Activated T-cell treated with anti-CD3 and anti-CD28 coated beads, Interleukin-2, amount 50 U/mL, for 72 hours (primary cell): Measurements from ENCODE around the gene SLC6A17. TPM values are rescaled to one million over a fixed set of nuclear protein-coding genes. Genes with fewer than 3 reads are reported as not detected.

ENCODE experiments used
- ATAC-seq, 2 donors: fragments of 150-1000 bp; cut with Tn5 transposase; replicated peaks in 1 of 2; 2 replicates each; pipeline ENCODE4 v1.10.0; 2021; ENCODE audit warnings: moderate library complexity in 2 of 2, mild to moderate bottlenecking in 1 of 2
- DNase-seq, 2 donors: peaks; one replicate each; pipeline ENCODE4 v3.0.0; 2021 to 2022; ENCODE audit warnings: mixed read lengths in 1 of 2
- H3K27ac Mint-ChIP-seq: one replicate; pipeline ENCODE4 v1.8.0; 2022; ENCODE audit warnings: mild to moderate bottlenecking, moderate library complexity, mixed read lengths
- H3K27me3 Mint-ChIP-seq: one replicate; pipeline ENCODE4 v1.8.0; 2022; ENCODE audit warnings: low read depth, mixed read lengths
- H3K36me3 Mint-ChIP-seq, 2 donors: one replicate each; pipeline ENCODE4 v1.8.0; 2022; ENCODE audit warnings: mixed read lengths in 2 of 2, mild to moderate bottlenecking in 1 of 2; ENCODE audit not compliant: insufficient read depth in 2 of 2
- H3K4me1 Mint-ChIP-seq: one replicate; pipeline ENCODE4 v1.8.0; 2022; ENCODE audit warnings: low read depth, mixed read lengths
- H3K4me3 Mint-ChIP-seq, 2 donors: one replicate each; pipeline ENCODE4 v1.8.0; 2022; ENCODE audit warnings: mild to moderate bottlenecking in 2 of 2, mixed read lengths in 2 of 2, moderate library complexity in 2 of 2
- H3K9me3 Mint-ChIP-seq, 2 donors: one replicate each; pipeline ENCODE4 v1.8.0; 2022; ENCODE audit warnings: mixed read lengths in 2 of 2
- total RNA-seq, 2 donors: library from RNA; stranded (reverse); gene quantifications; one replicate each; pipeline ENCODE4 v1.2.3, GENCODE V29; 2022

The SLC6A17 gene
- total RNA-seq, 2 donors from 2014 or later: 0.31 to 0.53 TPM

DNA sequence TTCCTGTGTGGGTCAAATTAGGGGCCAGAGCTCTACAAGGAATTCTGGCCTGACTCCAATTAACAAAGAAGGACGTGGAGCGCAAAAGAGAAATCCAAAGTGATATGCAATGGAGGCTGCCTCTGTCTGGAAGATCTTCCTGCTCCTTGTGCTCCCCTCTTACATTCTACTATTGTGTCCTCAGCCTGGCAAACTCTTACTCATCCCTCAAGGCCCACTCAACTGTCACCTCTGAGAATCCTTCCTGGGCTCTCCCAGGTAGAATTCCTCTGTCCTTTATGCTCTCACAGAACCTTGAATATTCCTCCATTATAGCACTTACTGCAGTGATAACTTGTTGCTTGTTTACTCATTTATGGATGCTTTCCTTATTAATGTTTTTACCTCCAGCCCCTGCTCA lies 91.2 kb downstream of the SLC6A17 start:
- H3K27ac Mint-ChIP-seq: no peak overlapping the region
- peaks cover 3 to 10% of the 10 kb centered on the region in 2 donors for H3K36me3 Mint-ChIP-seq
- H3K4me3 Mint-ChIP-seq: no peak overlapping the region
- no peak for ATAC-seq
- no peaks in the 10 kb centered on the region for H3K27me3 Mint-ChIP-seq
- no peak for DNase-seq
- no peaks in the 10 kb centered on the region for H3K9me3 Mint-ChIP-seq
- peaks cover 60% of the 10 kb centered on the region for H3K4me1 Mint-ChIP-seq

- H3K27ac Mint-ChIP-seq: no peak overlapping the region
- peaks cover 3 to 10% of the 10 kb centered on the region in 2 donors for H3K36me3 Mint-ChIP-seq
- H3K4me1 Mint-ChIP-seq: peaks cover 55% of the 10 kb centered on the region
- no peak for DNase-seq
- no peak overlapping the region for H3K4me3 Mint-ChIP-seq
- H3K27me3 Mint-ChIP-seq: no peaks in the 10 kb centered on the region
- H3K9me3 Mint-ChIP-seq: no peaks in the 10 kb centered on the region
- no peak for ATAC-seq
These were observed 91.8 kb downstream of the SLC6A17 start for GRCh38 chr1:110242062-110242461.

- Mint-ChIP-seq H3K27ac (no peak overlapping the region), H3K36me3 (peaks cover 3 to 10% of the 10 kb centered on the region in 2 donors), H3K4me3 (no peak overlapping the region), H3K27me3 (no peaks in the 10 kb centered on the region), H3K9me3 (no peaks in the 10 kb centered on the region), H3K4me1 (peaks cover 48% of the 10 kb centered on the region)
- DNase-seq: no peak
- ATAC-seq: no peak
These were observed 92.4 kb downstream of the SLC6A17 start for GRCh38 chr1:110242731-110243130.

- no peak overlapping the region for H3K27ac Mint-ChIP-seq
- DNase-seq: no peak
- peak overlapping the region in 1 of 2 donors; percentile 46 for H3K4me3 Mint-ChIP-seq
These were observed 92.9 kb downstream of the SLC6A17 start for GRCh38 chr1:110243146-110243545.

DNA sequence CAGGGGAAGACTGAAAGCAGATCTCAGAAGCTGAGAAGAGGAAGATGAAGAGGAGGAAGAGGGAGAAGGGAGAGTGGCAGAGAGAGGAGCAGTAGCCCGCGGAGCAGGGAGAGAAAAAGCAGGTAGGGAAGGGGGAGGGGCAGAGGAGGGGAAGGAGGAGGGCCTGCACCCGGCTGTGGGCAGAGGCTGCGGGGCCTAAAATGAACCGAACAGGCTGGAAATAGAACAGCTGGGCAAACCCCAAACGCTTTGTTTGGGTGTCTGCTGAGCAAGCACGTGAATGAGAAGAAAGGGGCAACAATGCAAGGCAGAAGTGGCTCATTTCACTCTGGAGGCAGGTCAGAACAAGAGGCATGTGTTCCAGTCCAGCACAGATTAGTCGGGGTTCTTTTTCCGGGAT lies 93.3 kb downstream of the SLC6A17 start:
- H3K27ac Mint-ChIP-seq: no peak overlapping the region
- peaks cover 3 to 8% of the 10 kb centered on the region in 2 donors for H3K36me3 Mint-ChIP-seq
- ATAC-seq: peak; percentile 81 to 87
- DNase-seq: peak; percentile 42 to 58
- H3K9me3 Mint-ChIP-seq: no peaks in the 10 kb centered on the region
- peak overlapping the region in 1 of 2 donors; percentile 46 for H3K4me3 Mint-ChIP-seq
- no peaks in the 10 kb centered on the region for H3K27me3 Mint-ChIP-seq
- peaks cover 40% of the 10 kb centered on the region for H3K4me1 Mint-ChIP-seq

More at GRCh38 chr1:110243146-110243545, 92.9 kb downstream of the SLC6A17 start:
- Mint-ChIP-seq H3K36me3 (peaks cover 3 to 10% of the 10 kb centered on the region in 2 donors), H3K27me3 (no peaks in the 10 kb centered on the region), H3K9me3 (no peaks in the 10 kb centered on the region), H3K4me1 (peaks cover 44% of the 10 kb centered on the region)
- ATAC-seq: peak; percentile 2 to 5

DNA sequence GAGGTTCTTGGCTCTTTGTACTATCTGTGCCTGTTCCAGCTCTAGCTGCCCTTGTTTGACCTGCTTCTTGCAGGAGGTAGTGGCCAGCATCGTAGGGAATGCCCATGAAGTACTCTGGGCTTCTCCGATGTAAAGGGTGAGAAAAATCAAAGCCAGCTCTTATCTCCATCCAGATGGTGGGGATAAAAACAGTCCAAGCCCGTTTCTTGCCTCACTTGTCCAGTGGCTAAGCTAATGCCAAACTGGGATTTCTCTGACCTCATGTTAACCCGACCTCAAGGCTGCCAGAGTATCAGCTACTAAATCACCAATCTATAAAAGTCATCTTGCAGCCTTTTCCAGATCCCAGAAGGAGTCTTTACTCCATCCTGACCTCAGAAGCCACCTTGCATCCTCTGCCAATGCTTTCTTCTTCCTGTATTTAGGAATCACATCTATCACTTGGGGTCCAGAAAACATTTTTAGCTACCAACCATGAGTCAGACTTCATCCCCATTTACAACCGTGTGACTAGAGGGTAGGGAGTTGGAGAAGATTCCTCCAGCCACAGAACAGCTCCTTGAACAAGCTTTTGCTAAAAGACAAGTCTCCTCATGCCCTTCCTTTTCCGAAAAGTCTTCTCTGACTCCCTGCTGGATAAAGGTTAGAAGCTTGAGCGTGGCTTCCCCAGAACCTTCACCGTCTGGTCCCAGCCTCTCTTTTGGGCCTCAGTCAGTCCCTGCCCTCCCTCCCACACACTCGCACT lies 95.8 kb downstream of the SLC6A17 start:
- no peak overlapping the region for H3K27ac Mint-ChIP-seq
- no peak overlapping the region for H3K4me3 Mint-ChIP-seq
- no peaks in the 10 kb centered on the region for H3K27me3 Mint-ChIP-seq
- no peak for DNase-seq
- H3K9me3 Mint-ChIP-seq: no peaks in the 10 kb centered on the region
- ATAC-seq: no peak
- H3K4me1 Mint-ChIP-seq: peaks cover 25% of the 10 kb centered on the region
- H3K36me3 Mint-ChIP-seq: no peaks in the 10 kb centered on the region

GRCh38 chr1:110248746-110249145 lies 98.5 kb downstream of the SLC6A17 start:
- no peaks in the 10 kb centered on the region for H3K27me3 Mint-ChIP-seq
- no peaks in the 10 kb centered on the region for H3K9me3 Mint-ChIP-seq
- no peak overlapping the region for H3K4me3 Mint-ChIP-seq
- DNase-seq (no peak), ATAC-seq (no peak)
- peaks cover 0 to 2% of the 10 kb centered on the region in 2 donors for H3K36me3 Mint-ChIP-seq
- peaks cover 10% of the 10 kb centered on the region for H3K4me1 Mint-ChIP-seq
- H3K27ac Mint-ChIP-seq: no peak overlapping the region

DNA sequence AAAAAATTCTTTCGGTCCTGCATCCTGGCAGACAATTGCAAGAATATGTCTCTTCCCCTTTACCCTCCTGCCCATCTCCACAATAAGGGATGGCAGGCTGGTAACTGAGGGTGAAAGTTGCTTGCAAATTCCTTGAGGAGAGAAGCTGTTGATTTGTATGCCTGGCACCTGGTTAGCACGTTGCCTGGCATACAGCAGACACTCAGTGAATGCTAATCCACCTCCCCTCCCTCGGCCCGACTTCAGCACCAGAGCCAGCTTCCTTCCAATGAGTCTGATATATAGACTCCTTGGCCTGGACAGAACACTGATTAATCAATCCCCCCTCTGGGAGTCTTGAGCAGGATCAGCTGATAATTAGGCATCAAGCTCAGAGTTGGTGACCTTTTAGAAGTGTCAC lies 99.0 kb downstream of the SLC6A17 start:
- Mint-ChIP-seq H3K27me3 (no peaks in the 10 kb centered on the region), H3K9me3 (no peaks in the 10 kb centered on the region), H3K4me1 (peaks cover 4% of the 10 kb centered on the region), H3K36me3 (peaks cover 0 to 2% of the 10 kb centered on the region in 2 donors), H3K27ac (no peak overlapping the region), H3K4me3 (no peak overlapping the region)
- ATAC-seq (no peak), DNase-seq (no peak)

GRCh38 chr1:110250008-110250407 lies 99.7 kb downstream of the SLC6A17 start:
- DNase-seq (no peak), ATAC-seq (no peak)
- Mint-ChIP-seq H3K4me3 (no peak overlapping the region), H3K4me1 (no peaks in the 10 kb centered on the region), H3K27me3 (no peaks in the 10 kb centered on the region), H3K27ac (no peak overlapping the region), H3K36me3 (peaks cover 0 to 2% of the 10 kb centered on the region in 2 donors), H3K9me3 (no peaks in the 10 kb centered on the region)

- Mint-ChIP-seq H3K4me1 (no peaks in the 10 kb centered on the region), H3K36me3 (peaks cover 0 to 2% of the 10 kb centered on the region in 2 donors), H3K4me3 (no peak overlapping the region), H3K27me3 (no peaks in the 10 kb centered on the region), H3K27ac (no peak overlapping the region), H3K9me3 (no peaks in the 10 kb centered on the region)
- DNase-seq (no peak), ATAC-seq (no peak)
These were observed 100.5 kb downstream of the SLC6A17 start for GRCh38 chr1:110250749-110251148.

Other genes with a start within 250 kb of the SLC6A17 start
- 10 to 100 TPM; 46.3 to 83.0 TPM for gene CSF1, start 239.6 kb upstream of the SLC6A17 start, total RNA-seq
- gene AHCYL1, start 165.7 kb upstream of the SLC6A17 start, total RNA-seq: 100 to 1,000 TPM in 1 of 2 donors, 10 to 100 TPM in 1; 87.0 to 101 TPM
- 10 to 100 TPM; 35.8 to 41.0 TPM for gene STRIP1, start 115.9 kb upstream of the SLC6A17 start, total RNA-seq
- not detected for gene ALX3, start 79.8 kb upstream of the SLC6A17 start, total RNA-seq
- not detected for gene UBL4B, start 38.1 kb upstream of the SLC6A17 start, total RNA-seq
- 10 to 100 TPM; 19.8 to 28.9 TPM for gene KCNC4, start 59.8 kb downstream of the SLC6A17 start, total RNA-seq
- gene RBM15, start 188.9 kb downstream of the SLC6A17 start, total RNA-seq: 10 to 100 TPM; 75.0 to 77.8 TPM
- under 1 TPM; 0.44 to 0.58 TPM for gene SLC16A4, start 240.5 kb downstream of the SLC6A17 start, total RNA-seq